Body of pancreas (tissue), 4 donors: ENCODE results near the gene NEIL1.
"Not testable (repeated sequence)": the region's sequence is repeated elsewhere in the genome, so short reads cannot be mapped to it uniquely, and the experiment has no call there.

Source experiments
- CTCF ChIP-seq, 7 experiments: fragments of 450-650 bp in 4 of 7; fragments of 200-600 bp in 3 of 7; sonication (generic) in 3 of 7; IDR thresholded peaks; one replicate each; pipeline ENCODE4 v1.5.1; 2016 to 2019; ENCODE audit warnings: antibody characterized with exemption in 7 of 7
- POLR2A ChIP-seq, 3 donors: fragments of 450-650 bp; IDR thresholded peaks; one replicate each; pipeline ENCODE4 v1.6.1; 2016; ENCODE audit warnings: antibody characterized with exemption in 3 of 3, mild to moderate bottlenecking in 2 of 3

GRCh38 chr15:75319231-75319897 is 27.5 kb upstream of the NEIL1 start:
- TF ChIP-seq POLR2A, CTCF (IDR thresholded peaks at IDR 0.05): not testable (repeated sequence)
